Omental fat pad (tissue), 4 donors: Measurements from ENCODE around the gene METTL8. TPM values are rescaled to one million over a fixed set of nuclear protein-coding genes. Genes with fewer than 3 reads are reported as not detected.

Experiments used
- ATAC-seq: fragments of 150-250 bp; one replicate; pipeline ENCODE4 v1.9.1; 2016; ENCODE audit warnings: mild to moderate bottlenecking, moderate library complexity; ENCODE audit not compliant: low FRiP score
- DNase-seq: peaks from one replicate; pipeline ENCODE4 v3.0.0-alpha.2; 2019; ENCODE audit warnings: low spot score
- total RNA-seq, 4 donors: library from RNA; depleted of rRNA; stranded (reverse); fragments of >200 nt; gene quantifications; one replicate each; pipeline ENCODE4 v1.1.0, GENCODE V29; 2016
- TF ChIP-seq, protein P1 (sequence below), 3 donors: fragments of 450-650 bp; IDR thresholded peaks; one replicate each; pipeline ENCODE4 v1.5.1; 2016 to 2017; ENCODE audit warnings: antibody characterized with exemption in 3 of 3, mild to moderate bottlenecking in 3 of 3, moderate library complexity in 2 of 3

METTL8 gene
- total RNA-seq, 4 donors from 2014 or later, result 10.7 to 25.0 (median 19.0) TPM

DNA sequence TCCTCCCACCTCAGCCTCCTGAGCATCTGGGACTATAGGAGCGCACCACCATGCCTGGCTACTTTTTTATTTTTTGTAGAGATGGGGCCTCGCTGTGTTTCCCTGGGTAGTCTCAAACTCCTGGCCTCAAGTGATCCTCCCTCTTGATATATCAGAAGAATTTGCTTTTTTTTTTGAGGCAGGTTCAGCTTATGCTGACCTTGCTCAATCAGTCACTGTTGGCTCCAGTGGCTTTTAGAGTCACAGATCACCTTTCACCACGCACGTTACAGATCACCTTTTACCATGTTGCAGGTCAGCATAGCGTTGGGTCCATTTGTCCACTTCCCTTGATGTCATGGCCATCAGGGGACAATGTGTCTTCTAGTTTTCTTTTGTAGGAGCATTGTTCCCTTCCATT lies 36.3 kb upstream of the METTL8 start:
- no peak for ATAC-seq
- DNase-seq, result no peak
- TF ChIP-seq, protein P1, sequence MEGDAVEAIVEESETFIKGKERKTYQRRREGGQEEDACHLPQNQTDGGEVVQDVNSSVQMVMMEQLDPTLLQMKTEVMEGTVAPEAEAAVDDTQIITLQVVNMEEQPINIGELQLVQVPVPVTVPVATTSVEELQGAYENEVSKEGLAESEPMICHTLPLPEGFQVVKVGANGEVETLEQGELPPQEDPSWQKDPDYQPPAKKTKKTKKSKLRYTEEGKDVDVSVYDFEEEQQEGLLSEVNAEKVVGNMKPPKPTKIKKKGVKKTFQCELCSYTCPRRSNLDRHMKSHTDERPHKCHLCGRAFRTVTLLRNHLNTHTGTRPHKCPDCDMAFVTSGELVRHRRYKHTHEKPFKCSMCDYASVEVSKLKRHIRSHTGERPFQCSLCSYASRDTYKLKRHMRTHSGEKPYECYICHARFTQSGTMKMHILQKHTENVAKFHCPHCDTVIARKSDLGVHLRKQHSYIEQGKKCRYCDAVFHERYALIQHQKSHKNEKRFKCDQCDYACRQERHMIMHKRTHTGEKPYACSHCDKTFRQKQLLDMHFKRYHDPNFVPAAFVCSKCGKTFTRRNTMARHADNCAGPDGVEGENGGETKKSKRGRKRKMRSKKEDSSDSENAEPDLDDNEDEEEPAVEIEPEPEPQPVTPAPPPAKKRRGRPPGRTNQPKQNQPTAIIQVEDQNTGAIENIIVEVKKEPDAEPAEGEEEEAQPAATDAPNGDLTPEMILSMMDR (IDR thresholded peaks at IDR 0.05), result no peak

DNA sequence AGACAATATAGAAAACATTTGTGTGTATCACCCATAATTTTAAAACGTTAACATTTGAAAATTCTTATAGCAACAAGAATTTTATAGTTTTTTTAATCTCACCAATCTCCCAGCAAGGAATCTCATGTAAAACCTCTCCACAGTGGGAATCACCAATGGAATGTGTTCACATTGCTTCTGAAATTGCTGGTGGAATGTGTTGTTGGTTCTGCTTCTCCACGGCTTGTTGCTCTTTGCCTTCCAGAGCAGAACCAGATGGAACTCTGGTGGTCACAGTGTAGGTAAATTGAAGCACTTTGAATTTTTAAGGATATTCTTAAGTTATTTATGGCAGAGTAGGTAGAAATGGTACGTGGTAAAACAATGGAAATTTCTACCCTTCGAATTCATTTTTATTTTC lies 35.4 kb upstream of the METTL8 start:
- TF ChIP-seq, protein P1 (IDR thresholded peaks at IDR 0.05), result no peak
- no peak for DNase-seq
- no peak for ATAC-seq

DNA sequence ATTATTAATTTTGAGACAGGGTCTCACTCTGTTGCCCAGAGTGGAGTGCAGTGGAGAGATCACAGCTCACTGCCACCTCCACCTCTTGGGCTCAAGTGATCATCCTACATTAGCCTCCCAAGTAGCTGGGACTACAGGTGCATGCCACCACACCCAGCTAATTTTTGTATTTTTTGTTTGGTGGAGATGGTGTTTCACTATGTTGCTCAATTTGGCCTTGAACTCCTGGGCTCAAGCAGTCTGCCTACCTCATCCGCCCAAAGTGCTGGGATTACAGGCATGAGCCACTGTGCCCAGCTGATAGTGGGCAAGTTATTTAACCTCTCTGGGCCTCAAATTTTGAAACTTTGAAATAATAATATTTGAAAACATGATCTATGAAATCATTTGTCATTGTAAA lies 26.7 kb upstream of the METTL8 start:
- TF ChIP-seq, protein P1 (IDR thresholded peaks at IDR 0.05), result no peak
- ATAC-seq, result no peak
- DNase-seq, result no peak

DNA sequence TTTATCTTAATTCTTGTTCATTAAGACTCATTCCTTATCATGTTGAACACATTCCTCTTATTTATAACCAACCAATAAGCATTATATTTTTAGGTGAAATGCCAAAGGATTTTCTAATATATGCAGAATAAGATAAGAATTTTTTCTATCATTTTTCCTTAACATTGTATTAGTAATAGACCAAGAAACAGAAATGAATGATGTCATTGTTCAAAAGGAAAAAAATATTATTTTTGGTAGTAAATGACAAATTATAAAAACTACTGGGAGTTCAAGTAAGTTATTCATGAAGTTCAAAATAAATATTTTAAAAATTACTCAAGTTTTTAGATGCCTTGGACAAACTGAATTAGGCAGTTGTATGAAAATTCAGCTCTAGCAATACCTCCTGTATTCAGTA lies 25.7 kb upstream of the METTL8 start:
- TF ChIP-seq, protein P1 (IDR thresholded peaks at IDR 0.05), result no peak
- no peak for ATAC-seq

DNA sequence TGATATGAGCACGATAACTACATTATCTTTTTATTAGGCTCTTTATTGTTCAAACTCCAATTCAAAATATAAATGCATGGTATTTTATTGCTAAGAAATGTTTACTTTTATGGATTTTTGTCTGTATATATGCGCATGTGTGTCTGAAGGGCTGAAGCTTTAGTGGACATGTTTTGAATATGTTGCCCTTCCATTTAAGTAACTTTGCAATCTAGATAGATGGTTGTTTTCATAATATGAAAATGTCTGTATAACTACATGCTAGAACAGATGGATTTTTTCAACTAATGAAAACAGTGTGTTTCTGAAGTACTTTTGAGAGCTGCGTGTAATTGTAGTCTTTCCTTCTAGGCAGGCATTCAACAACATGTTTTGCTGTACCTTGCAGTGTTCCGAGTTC lies 19.0 kb upstream of the METTL8 start:
- DNase-seq, result no peak
- no peak for ATAC-seq
- TF ChIP-seq, protein P1 (IDR thresholded peaks at IDR 0.05), result no peak

More for the DNA sequence above, 25.7 kb upstream of the METTL8 start:
- no peak for DNase-seq

DNA sequence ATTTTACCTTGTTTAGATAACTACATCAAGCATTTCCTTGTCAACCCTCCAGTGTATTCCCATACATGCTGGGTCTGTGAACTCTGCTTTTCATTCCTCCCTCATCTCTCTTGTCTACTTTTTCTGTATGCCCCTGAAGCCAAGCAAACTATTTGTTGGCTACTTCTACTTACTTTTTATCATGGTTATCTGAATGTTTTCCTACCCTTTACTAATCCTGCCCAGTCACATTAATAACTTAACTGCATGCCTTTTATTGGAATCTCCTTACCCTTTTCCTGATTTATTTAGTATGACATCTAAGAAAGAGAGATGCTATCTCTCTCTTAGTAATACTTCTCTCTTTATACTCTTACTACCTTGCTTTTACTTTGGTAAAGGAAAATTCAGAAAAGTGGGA lies 17.3 kb upstream of the METTL8 start:
- TF ChIP-seq, protein P1 (IDR thresholded peaks at IDR 0.05), result no peak
- DNase-seq (no peak), ATAC-seq (no peak)

DNA sequence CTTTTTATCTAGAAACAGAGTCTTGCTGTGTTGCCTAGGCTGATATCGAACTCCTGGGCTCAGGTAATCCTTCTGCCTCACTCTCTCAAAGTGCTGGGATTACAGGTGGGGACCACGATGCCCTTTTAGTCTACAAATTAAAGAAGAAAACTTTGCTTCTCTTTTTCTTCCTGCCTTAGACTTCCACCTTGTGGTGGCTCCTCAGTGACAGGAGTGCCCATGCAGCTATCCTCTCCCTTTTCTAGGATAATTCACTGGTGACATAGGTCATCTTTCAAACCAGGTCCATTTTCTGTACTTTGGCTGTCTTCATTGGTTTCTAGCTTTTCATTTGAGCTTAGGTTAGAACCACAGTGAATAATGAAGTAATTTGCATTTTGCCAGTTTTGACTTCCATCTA lies 13.9 kb upstream of the METTL8 start:
- ATAC-seq, result no peak
- DNase-seq, result no peak
- TF ChIP-seq, protein P1 (IDR thresholded peaks at IDR 0.05), result no peak
